K562 (cell line): ENCODE results near the gene CMPK1. TPM values are rescaled to one million over a fixed set of nuclear protein-coding genes. Genes with fewer than 3 reads are reported as not detected.

ENCODE experiments used
- GABPB2 ChIP-seq: fragments of 250-450 bp; sonication (Bioruptor Pico); conservative IDR thresholded peaks from 2 replicates; pipeline ENCODE4 v1.5.1; 2021; ENCODE audit warnings: mild to moderate bottlenecking
- MAFG ChIP-seq: fragments of 450-650 bp; conservative IDR thresholded peaks from 2 replicates; pipeline ENCODE4 v1.6.1; 2016; ENCODE audit warnings: missing genetic modification characterization, missing compliant biosample characterization
- POLR3A ChIP-seq: IDR thresholded peaks from 2 replicates; pipeline ENCODE4 v1.6.1; 2011; ENCODE audit warnings: borderline replicate concordance, mild to moderate bottlenecking, moderate library complexity; ENCODE audit not compliant: insufficient read length, insufficient read depth; ENCODE audit errors: extremely low read depth
- SRSF7 ChIP-seq: fragments of 200-400 bp; formaldehyde crosslinking; optimal IDR thresholded peaks from 2 replicates; pipeline ENCODE3; 2017; ENCODE audit warnings: mild to moderate bottlenecking, low read depth, low read length
- ZNF778 ChIP-seq: fragments of 450-650 bp; formaldehyde crosslinking; IDR thresholded peaks from 2 replicates; pipeline ENCODE4 v1.4.0; 2020; ENCODE audit warnings: mild to moderate bottlenecking, moderate library complexity
- polyA plus RNA-seq, 8 experiments: library from polyadenylated mRNA; depleted of rRNA in 4 of 8; stranded (reverse) in 5 of 8; unstranded in 3 of 8; fragments of >200 nt; fragmentation: Nextera tagmentation in 2 of 8; fragmentation: Illumina TruSeq in 1 of 8; extraction: Ambion mirVana in 2 of 8; extraction: Trizol in 1 of 8; gene quantifications; 2 replicates each; pipeline versions ENCODE4 v1.2.1 to v1.2.3, GENCODE V29; 2011 to 2014; ENCODE audit warnings: inconsistent platforms in 1 of 8, missing spikeins in 1 of 8
- total RNA-seq, 7 experiments: library from RNA; depleted of rRNA in 6 of 7; stranded (reverse); fragments of >200 nt in 6 of 7; fragmentation: Illumina TruSeq in 2 of 7; extraction: Trizol in 2 of 7; gene quantifications; 2 replicates each; pipeline versions ENCODE4 v1.2.1 to v1.2.3, GENCODE V29; 2011 to 2021; ENCODE audit warnings: low replicate concordance in 1 of 7
- TF ChIP-seq, protein P1 (sequence below): fragments of 200-400 bp; formaldehyde crosslinking; IDR thresholded peaks from 2 replicates; pipeline ENCODE4 v1.6.1; 2017; ENCODE audit warnings: mild to moderate bottlenecking, low read depth, low read length, moderate library complexity
- TF ChIP-seq, protein P2 (sequence below): sonication (generic); formaldehyde crosslinking; IDR thresholded peaks from 2 replicates; pipeline ENCODE4 v1.8.0; 2023; ENCODE audit warnings: mild to moderate bottlenecking, missing genetic modification reagents

CMPK1 gene
- total and polyA plus RNA-seq, 9 of the 15 experiments (the other 6 are each of a cell fraction or from before 2014, with no cell fraction given), result 54.5 to 197 (median 116) TPM

GRCh38 chr1:47332779-47333577, 612 bp upstream of the CMPK1 start (continued):
- TF ChIP-seq, protein P1, sequence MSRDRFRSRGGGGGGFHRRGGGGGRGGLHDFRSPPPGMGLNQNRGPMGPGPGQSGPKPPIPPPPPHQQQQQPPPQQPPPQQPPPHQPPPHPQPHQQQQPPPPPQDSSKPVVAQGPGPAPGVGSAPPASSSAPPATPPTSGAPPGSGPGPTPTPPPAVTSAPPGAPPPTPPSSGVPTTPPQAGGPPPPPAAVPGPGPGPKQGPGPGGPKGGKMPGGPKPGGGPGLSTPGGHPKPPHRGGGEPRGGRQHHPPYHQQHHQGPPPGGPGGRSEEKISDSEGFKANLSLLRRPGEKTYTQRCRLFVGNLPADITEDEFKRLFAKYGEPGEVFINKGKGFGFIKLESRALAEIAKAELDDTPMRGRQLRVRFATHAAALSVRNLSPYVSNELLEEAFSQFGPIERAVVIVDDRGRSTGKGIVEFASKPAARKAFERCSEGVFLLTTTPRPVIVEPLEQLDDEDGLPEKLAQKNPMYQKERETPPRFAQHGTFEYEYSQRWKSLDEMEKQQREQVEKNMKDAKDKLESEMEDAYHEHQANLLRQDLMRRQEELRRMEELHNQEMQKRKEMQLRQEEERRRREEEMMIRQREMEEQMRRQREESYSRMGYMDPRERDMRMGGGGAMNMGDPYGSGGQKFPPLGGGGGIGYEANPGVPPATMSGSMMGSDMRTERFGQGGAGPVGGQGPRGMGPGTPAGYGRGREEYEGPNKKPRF, result no peak
- TF ChIP-seq ZNF778 (CRISPR knock-in tag), result no peak
- no peak for TF ChIP-seq SRSF7
- no peak for TF ChIP-seq POLR3A
- TF ChIP-seq, protein P2, sequence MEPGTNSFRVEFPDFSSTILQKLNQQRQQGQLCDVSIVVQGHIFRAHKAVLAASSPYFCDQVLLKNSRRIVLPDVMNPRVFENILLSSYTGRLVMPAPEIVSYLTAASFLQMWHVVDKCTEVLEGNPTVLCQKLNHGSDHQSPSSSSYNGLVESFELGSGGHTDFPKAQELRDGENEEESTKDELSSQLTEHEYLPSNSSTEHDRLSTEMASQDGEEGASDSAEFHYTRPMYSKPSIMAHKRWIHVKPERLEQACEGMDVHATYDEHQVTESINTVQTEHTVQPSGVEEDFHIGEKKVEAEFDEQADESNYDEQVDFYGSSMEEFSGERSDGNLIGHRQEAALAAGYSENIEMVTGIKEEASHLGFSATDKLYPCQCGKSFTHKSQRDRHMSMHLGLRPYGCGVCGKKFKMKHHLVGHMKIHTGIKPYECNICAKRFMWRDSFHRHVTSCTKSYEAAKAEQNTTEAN (CRISPR knock-in tag), result no peak
- no peak for TF ChIP-seq MAFG (tag)
- no peak for TF ChIP-seq GABPB2
